ENCODE data around the gene NUFIP1. TPM values are rescaled to one million over a fixed set of nuclear protein-coding genes. Genes with fewer than 3 reads are reported as not detected.

Gene NUFIP1
- total and polyA plus RNA-seq, 2 experiments from 2014 or later, result 4.7 to 5.7 TPM

Other genes with a start within 250 kb of the NUFIP1 start
- 28.3 and 38.7 TPM in 2 replicates for gene GPALPP1, start 67 bp upstream of the NUFIP1 start, total RNA-seq
- gene GPALPP1, start 67 bp upstream of the NUFIP1 start, polyA plus RNA-seq, result 16.8 and 30.0 TPM in 2 replicates
- 14.5 and 15.5 TPM in 2 replicates for gene GTF2F2, start 131.0 kb upstream of the NUFIP1 start, total RNA-seq
- 21.3 and 24.8 TPM in 2 replicates for gene GTF2F2, start 131.0 kb upstream of the NUFIP1 start, polyA plus RNA-seq
- not detected in 2 replicates for gene KCTD4, start 211.6 kb upstream of the NUFIP1 start, total RNA-seq
- not detected in 2 replicates for gene KCTD4, start 211.6 kb upstream of the NUFIP1 start, polyA plus RNA-seq